T-helper 17 cell (primary cell): ENCODE measurements around the gene GPI. TPM values are rescaled to one million over a fixed set of nuclear protein-coding genes. Genes with fewer than 3 reads are reported as not detected.
"Not testable (repeated sequence)": the region's sequence is repeated elsewhere in the genome, so short reads cannot be mapped to it uniquely, and the experiment has no call there.

Source experiments
- ATAC-seq: fragments of 150-1000 bp; cut with Tn5 transposase; 2 replicates; pipeline ENCODE4 v1.10.0; 2021; ENCODE audit warnings: mild to moderate bottlenecking, moderate library complexity
- DNase-seq, 3 donors: peaks; one replicate each; pipeline versions ENCODE4 v3.0.0 to v3.0.0-alpha.2; 2020 to 2021
- H3K9me3 ChIP-seq: one replicate; pipeline ENCODE4 v1.7.0; 2013; ENCODE audit warnings: low read length, mild to moderate bottlenecking; ENCODE audit not compliant: control insufficient read depth, poor library complexity, severe bottlenecking
- H3K27ac Mint-ChIP-seq: one replicate; pipeline ENCODE4 v1.8.0; 2022; ENCODE audit warnings: mild to moderate bottlenecking, moderate library complexity, mixed read lengths
- H3K27me3 Mint-ChIP-seq: one replicate; pipeline ENCODE4 v1.8.0; 2022; ENCODE audit warnings: mixed read lengths
- H3K36me3 Mint-ChIP-seq: one replicate; pipeline ENCODE4 v1.8.0; 2022; ENCODE audit warnings: low read depth, mixed read lengths
- H3K4me1 Mint-ChIP-seq: one replicate; pipeline ENCODE4 v1.8.0; 2022; ENCODE audit warnings: mild to moderate bottlenecking, mixed read lengths
- H3K4me3 Mint-ChIP-seq: one replicate; pipeline ENCODE4 v1.8.0; 2022; ENCODE audit warnings: mild to moderate bottlenecking, moderate library complexity, mixed read lengths
- total RNA-seq, 4 donors: library from RNA in 2 of 4; stranded (reverse) in 2 of 4; gene quantifications; one replicate each; pipeline ENCODE4 v1.2.3 and lab custom pipeline; 2022 to 2026

The GPI gene
- total RNA-seq, 2 donors from 2014 or later = 109 to 122 TPM

DNA sequence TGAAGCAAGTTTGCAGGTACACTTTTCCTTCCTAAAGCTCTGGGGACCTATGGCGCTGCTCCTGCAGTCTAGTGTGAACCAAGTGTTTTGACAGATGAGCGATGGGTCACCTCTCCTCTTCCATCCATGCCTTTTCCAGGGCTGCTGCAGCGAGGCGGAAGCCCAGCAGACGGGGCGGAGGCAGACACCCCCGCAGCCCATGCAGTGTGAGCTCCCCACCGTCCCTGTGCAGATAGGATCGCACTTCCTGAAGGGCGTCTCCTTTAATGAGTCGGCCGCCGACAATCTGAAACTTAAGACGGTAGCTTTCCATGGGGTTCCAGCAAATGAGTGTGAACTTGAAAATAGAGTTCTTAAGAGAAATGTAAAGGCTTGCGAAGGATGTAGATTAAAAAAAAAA, 37.1 kb upstream of the GPI start:
- Mint-ChIP-seq H3K27ac (peak overlapping the region; percentile 66), H3K36me3 (peaks cover 15% of the 10 kb centered on the region), H3K27me3 (no peaks in the 10 kb centered on the region), H3K4me3 (no peak overlapping the region), H3K4me1 (peaks cover 10% of the 10 kb centered on the region)
- no peaks in the 10 kb centered on the region for H3K9me3 ChIP-seq
- no peak for DNase-seq
- ATAC-seq = no peak

DNA sequence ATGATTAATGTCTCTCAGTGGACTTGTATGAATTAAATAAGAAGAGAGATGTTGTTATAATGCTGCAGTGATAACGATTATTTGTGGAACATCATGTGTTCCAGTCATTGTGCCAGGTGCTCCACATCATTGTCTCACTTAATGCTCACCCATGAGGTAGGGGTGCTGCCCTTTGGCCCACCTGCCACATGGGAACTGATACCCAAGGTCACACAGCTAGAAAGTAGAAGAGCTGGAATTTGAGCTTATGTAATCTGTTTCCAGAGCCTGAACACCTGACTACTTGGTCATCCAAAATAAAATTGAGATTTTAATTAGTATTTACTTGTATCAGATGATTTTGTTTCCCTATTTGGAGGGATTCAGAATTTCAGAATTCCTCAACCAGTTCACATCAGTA, 36.0 kb upstream of the GPI start:
- no peaks in the 10 kb centered on the region for H3K9me3 ChIP-seq
- peaks cover 12% of the 10 kb centered on the region for H3K36me3 Mint-ChIP-seq
- peak overlapping the region; percentile 86 for H3K27ac Mint-ChIP-seq
- H3K4me1 Mint-ChIP-seq = peaks cover 6% of the 10 kb centered on the region
- no peak for ATAC-seq
- no peak overlapping the region for H3K4me3 Mint-ChIP-seq
- H3K27me3 Mint-ChIP-seq = no peaks in the 10 kb centered on the region
- DNase-seq = no peak

GRCh38 chr19:34330116-34330515, 34.9 kb upstream of the GPI start:
- DNase-seq = no peak
- ATAC-seq = no peak
- peaks cover 5% of the 10 kb centered on the region for H3K4me1 Mint-ChIP-seq
- no peak overlapping the region for H3K4me3 Mint-ChIP-seq
- H3K36me3 Mint-ChIP-seq = peaks cover 11% of the 10 kb centered on the region
- H3K27me3 Mint-ChIP-seq = no peaks in the 10 kb centered on the region
- H3K9me3 ChIP-seq = no peaks in the 10 kb centered on the region
- H3K27ac Mint-ChIP-seq = peak overlapping the region; percentile 86

GRCh38 chr19:34330596-34330995, 34.4 kb upstream of the GPI start:
- H3K27me3 Mint-ChIP-seq, ATAC-seq, H3K9me3 ChIP-seq, DNase-seq, H3K4me1 Mint-ChIP-seq, H3K4me3 Mint-ChIP-seq: not testable (repeated sequence)
- Mint-ChIP-seq H3K27ac (peak overlapping the region; percentile 86), H3K36me3 (peaks cover 11% of the 10 kb centered on the region)

DNA sequence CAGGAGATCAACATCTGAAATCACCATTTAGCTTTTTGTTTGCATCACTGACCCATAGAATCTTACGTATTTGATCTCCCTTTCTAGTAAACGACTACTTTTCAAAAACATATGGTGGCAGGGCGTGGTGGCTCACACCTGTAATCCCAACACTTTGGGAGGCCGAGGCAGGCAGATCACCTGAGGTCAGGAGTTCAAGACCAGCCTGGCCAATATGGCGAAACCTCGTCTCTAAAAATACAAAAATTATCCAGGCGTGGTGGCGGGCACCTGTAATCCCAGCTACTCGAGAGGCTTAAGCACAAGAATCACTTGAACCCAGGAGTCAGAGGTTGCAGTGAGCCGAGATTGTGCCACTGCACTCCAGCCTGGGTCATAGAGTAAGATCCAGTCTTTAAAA, 33.4 kb upstream of the GPI start:
- not testable (repeated sequence) for H3K36me3 Mint-ChIP-seq
- H3K27ac Mint-ChIP-seq = peak overlapping the region; percentile 19

GRCh38 chr19:34332027-34332760, 32.8 kb upstream of the GPI start:
- H3K36me3 Mint-ChIP-seq = peaks cover 10% of the 10 kb centered on the region
- H3K27me3 Mint-ChIP-seq = no peaks in the 10 kb centered on the region
- no peak for DNase-seq
- ATAC-seq = no peak
- H3K4me1 Mint-ChIP-seq = peaks cover 3% of the 10 kb centered on the region
- H3K9me3 ChIP-seq = no peaks in the 10 kb centered on the region
- H3K27ac Mint-ChIP-seq = peak overlapping the region; percentile 19
- no peak overlapping the region for H3K4me3 Mint-ChIP-seq

More for the DNA sequence above, 33.4 kb upstream of the GPI start:
- not testable (repeated sequence) for H3K9me3 ChIP-seq, DNase-seq, H3K4me1 Mint-ChIP-seq, H3K4me3 Mint-ChIP-seq, H3K27me3 Mint-ChIP-seq, ATAC-seq

DNA sequence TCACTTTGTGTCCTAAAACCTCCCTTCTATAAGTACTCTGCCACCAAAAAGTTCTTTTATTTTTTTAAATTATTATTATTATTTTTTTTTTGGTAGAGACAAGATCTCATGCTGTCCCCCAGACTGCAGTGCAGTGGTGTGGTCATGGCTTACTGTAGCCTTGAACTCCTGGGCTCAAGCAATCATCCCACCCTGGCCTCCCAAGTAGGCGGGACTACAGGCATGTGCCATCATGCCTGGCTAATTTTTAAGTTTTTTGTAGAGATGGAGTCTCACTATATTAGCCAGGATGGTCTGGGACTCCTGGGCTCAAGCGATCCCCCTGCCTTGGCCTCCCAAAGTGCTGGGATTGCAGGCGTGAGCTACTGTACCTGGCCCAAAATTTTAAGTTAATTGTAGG, 29.1 kb upstream of the GPI start:
- no peaks in the 10 kb centered on the region for H3K27me3 Mint-ChIP-seq
- no peaks in the 10 kb centered on the region for H3K9me3 ChIP-seq
- H3K4me1 Mint-ChIP-seq = peaks cover 11% of the 10 kb centered on the region
- no peak overlapping the region for H3K27ac Mint-ChIP-seq
- ATAC-seq (no peak), DNase-seq (no peak)
- peaks cover 11% of the 10 kb centered on the region for H3K36me3 Mint-ChIP-seq
- H3K4me3 Mint-ChIP-seq = no peak overlapping the region

DNA sequence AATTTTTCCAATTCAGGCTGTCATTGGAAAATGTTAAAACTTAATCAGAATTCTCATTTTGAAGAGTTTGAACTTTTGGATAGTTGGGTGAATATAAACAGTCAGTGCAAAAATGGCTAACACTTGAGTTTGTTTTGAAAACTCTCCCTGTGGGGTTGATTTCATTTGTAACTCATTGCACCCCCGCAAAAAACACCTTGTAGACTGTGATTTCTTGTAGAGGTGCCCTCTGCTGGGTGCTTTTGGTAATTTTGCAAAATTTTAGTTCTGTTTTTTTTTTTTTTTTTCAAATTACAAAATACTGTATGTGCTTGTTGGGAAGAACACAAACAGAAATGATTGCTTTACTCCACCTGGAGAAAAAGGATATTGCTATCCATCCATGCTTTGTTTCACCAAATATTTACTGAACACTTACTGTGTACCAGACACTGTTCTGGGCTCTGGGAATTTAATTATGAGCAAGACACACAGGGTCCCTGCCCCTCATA, 28.2 kb upstream of the GPI start:
- Mint-ChIP-seq H3K36me3 (peaks cover 12% of the 10 kb centered on the region), H3K27me3 (no peaks in the 10 kb centered on the region), H3K4me3 (no peak overlapping the region), H3K27ac (peak overlapping the region; percentile 93), H3K4me1 (peaks cover 13% of the 10 kb centered on the region)
- ATAC-seq (peak; percentile 75), DNase-seq (peak in 1 of 3 donors; percentile 36)
- H3K9me3 ChIP-seq = no peaks in the 10 kb centered on the region

- Mint-ChIP-seq H3K27me3 (no peaks in the 10 kb centered on the region), H3K36me3 (peaks cover 12% of the 10 kb centered on the region), H3K4me1 (peaks cover 13% of the 10 kb centered on the region), H3K27ac (peak overlapping the region; percentile 93), H3K4me3 (no peak overlapping the region)
- no peaks in the 10 kb centered on the region for H3K9me3 ChIP-seq
- DNase-seq = no peak
- no peak for ATAC-seq
Observed at GRCh38 chr19:34337739-34338138, 27.3 kb upstream of the GPI start.

DNA sequence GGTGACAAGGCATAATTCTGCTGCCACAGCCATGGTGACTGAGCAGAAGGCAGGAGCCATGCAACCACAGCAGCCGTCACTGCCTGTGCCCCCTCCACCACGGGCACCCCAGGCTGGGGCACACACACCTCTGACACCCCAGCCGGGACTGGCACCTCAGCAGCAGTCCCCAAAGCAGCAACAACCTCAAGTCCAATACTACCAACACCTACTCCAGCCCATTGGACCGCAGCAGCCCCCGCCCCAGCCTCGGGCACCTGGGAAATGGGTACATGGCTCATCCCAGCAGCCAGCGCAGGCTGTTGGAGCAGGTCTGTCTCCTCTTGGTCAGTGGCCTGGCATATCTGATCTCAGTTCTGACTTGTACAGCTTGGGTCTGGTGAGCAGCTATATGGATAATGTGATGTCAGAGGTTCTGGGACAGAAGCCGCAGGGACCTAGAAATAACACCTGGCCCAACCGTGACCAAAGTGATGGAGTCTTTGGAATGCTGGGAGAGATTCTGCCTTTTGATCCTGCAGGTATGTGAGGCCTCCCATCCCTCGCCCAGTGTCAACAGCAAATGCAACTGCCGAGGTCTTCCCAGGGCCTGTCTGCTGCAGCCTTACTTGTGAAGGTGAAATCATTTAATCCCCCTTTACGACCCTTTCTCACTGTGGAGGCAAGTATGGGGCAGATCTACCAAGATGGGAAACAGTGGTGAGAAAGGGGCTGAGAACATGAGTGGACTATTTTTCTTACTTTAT, 22.9 kb upstream of the GPI start:
- ATAC-seq = no peak
- Mint-ChIP-seq H3K4me1 (peaks cover 16% of the 10 kb centered on the region), H3K36me3 (peaks cover 10% of the 10 kb centered on the region), H3K27ac (peak overlapping the region; percentile 79), H3K27me3 (no peaks in the 10 kb centered on the region), H3K4me3 (no peak overlapping the region)
- H3K9me3 ChIP-seq = no peaks in the 10 kb centered on the region
- no peak for DNase-seq

DNA sequence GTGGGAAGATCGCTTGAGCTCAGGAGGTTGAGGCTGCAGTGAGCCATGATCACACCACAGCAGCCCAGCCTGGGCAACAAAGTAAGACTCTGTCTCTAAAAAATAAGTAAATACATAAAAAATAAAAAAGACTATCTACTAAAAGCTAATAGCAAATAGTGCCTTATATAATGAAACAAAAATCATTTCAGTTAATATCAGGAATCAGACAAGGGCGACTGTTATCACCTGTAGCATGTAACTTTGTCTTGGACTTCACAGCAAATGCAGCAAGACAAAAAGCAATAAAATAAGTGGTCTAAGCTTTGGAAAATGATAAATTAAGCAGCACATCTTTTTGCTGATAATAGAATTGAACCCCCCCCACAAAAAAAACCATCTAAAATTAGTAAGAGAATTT, 21.2 kb upstream of the GPI start:
- H3K4me1 Mint-ChIP-seq = peaks cover 13% of the 10 kb centered on the region
- no peaks in the 10 kb centered on the region for H3K9me3 ChIP-seq
- H3K27me3 Mint-ChIP-seq = no peaks in the 10 kb centered on the region
- no peak overlapping the region for H3K4me3 Mint-ChIP-seq
- DNase-seq = no peak
- peak overlapping the region; percentile 47 for H3K27ac Mint-ChIP-seq
- peaks cover 7% of the 10 kb centered on the region for H3K36me3 Mint-ChIP-seq
- ATAC-seq = no peak

- Mint-ChIP-seq H3K27me3 (no peaks in the 10 kb centered on the region), H3K4me1 (peaks cover 20% of the 10 kb centered on the region), H3K27ac (no peak overlapping the region), H3K36me3 (peaks cover 1% of the 10 kb centered on the region), H3K4me3 (no peak overlapping the region)
- DNase-seq (peak; percentile 46 to 62 (median 54)), ATAC-seq (peak; percentile 50)
- no peaks in the 10 kb centered on the region for H3K9me3 ChIP-seq
Observed at GRCh38 chr19:34345947-34346351, 19.0 kb upstream of the GPI start.

DNA sequence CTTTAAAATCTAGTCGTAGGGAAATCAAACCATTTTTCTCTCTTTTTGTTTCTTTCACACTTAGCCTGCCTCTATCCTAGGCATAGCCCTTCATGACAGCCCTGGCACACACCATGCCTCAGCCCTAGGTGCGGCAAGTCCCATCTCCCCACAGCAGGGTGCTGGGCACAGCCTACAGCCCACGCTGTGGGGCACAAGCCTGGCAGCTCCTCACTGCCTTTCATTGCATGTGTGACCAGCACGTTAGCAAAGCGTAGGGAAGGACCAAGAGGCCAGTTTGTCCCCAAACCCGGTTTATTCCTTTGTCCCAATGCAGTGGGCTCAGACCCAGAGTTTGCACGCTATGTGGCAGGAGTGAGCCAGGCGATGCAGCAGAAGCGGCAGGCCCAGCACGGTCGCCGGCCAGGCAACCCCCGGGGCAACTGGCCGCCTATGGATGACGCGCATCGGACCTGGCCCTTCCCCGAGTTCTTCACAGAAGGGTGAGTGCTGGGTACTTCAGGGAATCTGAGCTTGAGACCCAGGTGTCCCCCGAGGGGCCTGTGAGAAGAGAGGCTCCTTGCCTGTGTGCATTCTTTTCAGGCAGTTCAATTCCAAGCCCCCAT, 17.3 kb upstream of the GPI start:
- no peak for DNase-seq
- Mint-ChIP-seq H3K36me3 (no peaks in the 10 kb centered on the region), H3K27me3 (no peaks in the 10 kb centered on the region), H3K27ac (peak overlapping the region; percentile 61), H3K4me3 (no peak overlapping the region), H3K4me1 (peaks cover 22% of the 10 kb centered on the region)
- no peaks in the 10 kb centered on the region for H3K9me3 ChIP-seq
- ATAC-seq = no peak
